ENCODE measurements around the gene TADA1. TPM values are rescaled to one million over a fixed set of nuclear protein-coding genes. Genes with fewer than 3 reads are reported as not detected.
A peak's percentile ranks its signal among the peaks of the same experiment; 100 is the strongest.

The TADA1 gene
- total RNA-seq, 2 experiments from 2014 or later, result 16.9 to 18.3 TPM

GRCh38 chr1:166910396-166910994, 34.4 kb upstream of the TADA1 start:
- DNase-seq, result peak; percentile 86
- H3K27ac Mint-ChIP-seq, result no peak overlapping the region
- H3K4me3 Mint-ChIP-seq, result no peak overlapping the region
- H3K9me3 Mint-ChIP-seq, result no peaks in the 10 kb centered on the region
- peaks cover 12% of the 10 kb centered on the region for H3K4me1 Mint-ChIP-seq (ENCODE audit: low read depth)
- intact Hi-C loops (cut with micrococcal nuclease), result loop anchor here (1.0 to 10.0 kb wide), 7 partner anchors 34 to 644 kb away; partner anchors contain the start of genes CREG1, POGK and TADA1
- POLR2A ChIA-PET, result interaction anchor here (0.6 to 1.6 kb wide), 6 partner anchors 63 to 148 kb away, joined by 3 to 8 read pairs (median 4); partner anchors contain the start of genes ILDR2 and POGK
- H3K36me3 Mint-ChIP-seq, result no peaks in the 10 kb centered on the region
- CTCF ChIA-PET, result interaction anchor here (0.5 to 17.9 kb wide), 56 partner anchors 8 to 1009 kb away, joined by 3 to 918 read pairs (median 5); partner anchors contain the start of genes CREG1, POGK, POU2F1 and TADA1
- H3K27me3 Mint-ChIP-seq, result no peaks in the 10 kb centered on the region

GRCh38 chr1:166908942-166909341, 32.9 kb upstream of the TADA1 start:
- H3K4me1 Mint-ChIP-seq (ENCODE audit: low read depth), result peaks cover 12% of the 10 kb centered on the region
- intact Hi-C loops (cut with micrococcal nuclease), result no loop called here
- ChIA-PET POLR2A (no interaction called here), CTCF (interaction anchor here (0.8 to 17.9 kb wide), 10 partner anchors 9 to 246 kb away, joined by 3 to 918 read pairs (median 12); no protein-coding TSS in a partner anchor)
- no peaks in the 10 kb centered on the region for H3K36me3 Mint-ChIP-seq
- DNase-seq, result no peak
- no peak overlapping the region for H3K27ac Mint-ChIP-seq
- no peaks in the 10 kb centered on the region for H3K9me3 Mint-ChIP-seq
- no peak overlapping the region for H3K4me3 Mint-ChIP-seq
- H3K27me3 Mint-ChIP-seq, result no peaks in the 10 kb centered on the region

GRCh38 chr1:166907763-166908162, 31.7 kb upstream of the TADA1 start:
- Mint-ChIP-seq H3K4me1 (ENCODE audit: low read depth) (peaks cover 12% of the 10 kb centered on the region), H3K27me3 (no peaks in the 10 kb centered on the region), H3K9me3 (no peaks in the 10 kb centered on the region), H3K27ac (no peak overlapping the region), H3K4me3 (no peak overlapping the region), H3K36me3 (no peaks in the 10 kb centered on the region)
- ChIA-PET CTCF (interaction anchor here (17.9 kb wide), 1 partner anchor 151 kb away, joined by 918 read pairs; no protein-coding TSS in a partner anchor), POLR2A (no interaction called here)
- intact Hi-C loops (cut with micrococcal nuclease), result no loop called here
- DNase-seq, result no peak

DNA sequence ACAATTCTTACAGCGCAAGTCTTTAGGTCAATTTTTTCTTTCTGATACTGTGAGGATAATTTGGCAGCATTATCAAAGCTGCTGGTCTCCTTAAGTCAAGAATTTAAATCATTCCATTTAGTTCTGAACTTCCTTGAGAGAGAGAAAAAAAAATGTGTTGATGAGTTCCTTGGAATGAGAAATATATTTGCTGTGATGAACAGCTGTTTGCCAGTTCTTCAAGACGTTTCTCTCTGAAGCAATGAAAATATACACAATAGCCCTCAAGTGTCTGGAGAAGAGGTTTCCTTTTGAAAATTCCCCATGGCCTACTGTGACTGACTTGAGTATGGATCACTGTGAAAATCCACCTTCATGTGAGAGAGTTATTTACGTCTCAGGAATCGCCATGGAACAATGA, 31.0 kb upstream of the TADA1 start:
- Mint-ChIP-seq H3K27ac (no peak overlapping the region), H3K9me3 (no peaks in the 10 kb centered on the region), H3K36me3 (no peaks in the 10 kb centered on the region), H3K27me3 (no peaks in the 10 kb centered on the region), H3K4me1 (ENCODE audit: low read depth) (peaks cover 12% of the 10 kb centered on the region), H3K4me3 (no peak overlapping the region)
- DNase-seq, result no peak
- POLR2A ChIA-PET, result no interaction called here
- CTCF ChIA-PET, result interaction anchor here (17.9 kb wide), 1 partner anchor 151 kb away, joined by 918 read pairs; no protein-coding TSS in a partner anchor
- intact Hi-C loops (cut with micrococcal nuclease), result no loop called here

DNA sequence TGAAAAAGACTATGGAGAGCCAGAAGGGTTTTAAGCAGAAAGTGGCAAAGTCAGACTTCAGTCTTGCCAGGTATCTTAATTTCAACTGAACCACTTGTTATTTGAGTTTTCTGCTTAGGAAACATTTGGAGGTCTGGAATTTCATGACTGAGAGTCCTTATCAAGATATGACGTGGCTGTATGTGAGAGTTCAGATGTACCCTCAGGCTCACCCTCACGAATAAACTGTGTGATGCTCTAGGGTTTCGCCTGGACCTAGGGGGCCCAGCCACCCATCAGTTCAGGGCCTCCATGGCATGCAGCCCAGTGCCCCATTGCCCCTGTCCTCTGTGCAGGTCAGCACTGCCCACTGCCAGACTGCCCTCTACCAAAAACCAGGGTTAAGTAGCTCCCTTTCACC, 30.6 kb upstream of the TADA1 start:
- no peak for DNase-seq
- H3K27me3 Mint-ChIP-seq, result no peaks in the 10 kb centered on the region
- H3K27ac Mint-ChIP-seq, result no peak overlapping the region
- no peaks in the 10 kb centered on the region for H3K9me3 Mint-ChIP-seq
- intact Hi-C loops (cut with micrococcal nuclease), result no loop called here
- H3K4me1 Mint-ChIP-seq (ENCODE audit: low read depth), result peaks cover 12% of the 10 kb centered on the region
- ChIA-PET POLR2A (interaction anchor here (1.6 kb wide), 1 partner anchor 31 kb away, joined by 8 read pairs; the partner anchor contains the start of gene TADA1), CTCF (interaction anchor here (1.0 to 17.9 kb wide), 3 partner anchors 36 to 624 kb away, joined by 3 to 918 read pairs (median 3); no protein-coding TSS in a partner anchor)
- H3K4me3 Mint-ChIP-seq, result no peak overlapping the region
- no peaks in the 10 kb centered on the region for H3K36me3 Mint-ChIP-seq

- peak; percentile 25 for DNase-seq
- Mint-ChIP-seq H3K27ac (no peak overlapping the region), H3K4me3 (no peak overlapping the region)
These were observed 29.8 kb upstream of the TADA1 start for GRCh38 chr1:166905900-166906299.

DNA sequence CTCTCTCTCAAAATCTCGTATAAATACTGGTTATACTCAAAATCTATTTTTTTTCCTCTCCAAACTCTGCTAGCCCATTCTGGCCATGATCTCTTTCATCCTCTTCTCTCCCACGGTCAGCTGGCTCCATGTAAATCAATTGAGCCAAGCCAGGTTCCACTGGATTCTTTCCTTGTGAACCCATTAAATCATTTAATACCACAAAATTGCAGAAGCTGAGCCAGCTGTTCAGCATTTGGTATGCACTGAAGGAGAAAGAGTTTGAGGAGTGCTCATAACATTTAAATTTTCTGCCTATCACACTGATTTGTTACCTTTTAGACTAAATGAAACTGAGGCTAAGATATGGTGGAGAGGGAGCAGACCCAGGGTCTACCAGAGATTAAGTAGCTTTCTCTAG, 29.1 kb upstream of the TADA1 start:
- ChIA-PET CTCF (interaction anchor here (0.8 to 17.9 kb wide), 2 partner anchors 36 to 153 kb away, joined by 3 to 918 read pairs; no protein-coding TSS in a partner anchor), POLR2A (interaction anchor here (1.6 kb wide), 1 partner anchor 29 kb away, joined by 8 read pairs; the partner anchor contains the start of gene TADA1)
- Mint-ChIP-seq H3K27me3 (no peaks in the 10 kb centered on the region), H3K4me3 (no peak overlapping the region), H3K4me1 (ENCODE audit: low read depth) (peaks cover 5% of the 10 kb centered on the region), H3K9me3 (no peaks in the 10 kb centered on the region), H3K36me3 (no peaks in the 10 kb centered on the region), H3K27ac (no peak overlapping the region)
- DNase-seq, result no peak
- intact Hi-C loops (cut with micrococcal nuclease), result no loop called here

More at GRCh38 chr1:166905900-166906299, 29.8 kb upstream of the TADA1 start:
- no peaks in the 10 kb centered on the region for H3K9me3 Mint-ChIP-seq
- intact Hi-C loops (cut with micrococcal nuclease), result no loop called here
- H3K27me3 Mint-ChIP-seq, result no peaks in the 10 kb centered on the region
- POLR2A ChIA-PET, result interaction anchor here (1.6 kb wide), 1 partner anchor 30 kb away, joined by 8 read pairs; the partner anchor contains the start of gene TADA1
- CTCF ChIA-PET, result interaction anchor here (0.8 to 17.9 kb wide), 5 partner anchors 37 to 624 kb away, joined by 3 to 918 read pairs (median 3); no protein-coding TSS in a partner anchor
- no peaks in the 10 kb centered on the region for H3K36me3 Mint-ChIP-seq
- peaks cover 9% of the 10 kb centered on the region for H3K4me1 Mint-ChIP-seq (ENCODE audit: low read depth)

DNA sequence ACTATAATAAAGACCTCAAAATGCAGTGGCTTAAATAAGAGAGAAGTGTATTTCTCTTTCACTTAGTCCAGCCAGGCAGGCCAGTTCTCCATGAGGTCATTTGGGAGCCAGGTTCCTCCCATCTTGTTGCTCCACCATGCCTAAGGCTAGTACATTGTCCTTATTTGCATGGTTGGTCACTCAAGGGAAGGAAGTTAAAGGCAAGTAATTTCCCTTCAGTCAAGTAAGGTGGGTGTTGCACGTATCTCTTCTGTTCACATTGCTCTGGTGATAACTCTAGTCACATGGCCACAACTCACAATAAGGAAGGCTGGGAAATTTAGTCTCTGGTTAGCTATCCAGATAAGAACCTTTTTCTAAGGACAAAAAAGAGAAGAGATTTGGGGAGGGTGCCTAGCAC, 27.2 kb upstream of the TADA1 start:
- CTCF ChIA-PET, result interaction anchor here (17.9 kb wide), 1 partner anchor 155 kb away, joined by 918 read pairs; no protein-coding TSS in a partner anchor
- H3K27me3 Mint-ChIP-seq, result no peaks in the 10 kb centered on the region
- H3K4me1 Mint-ChIP-seq (ENCODE audit: low read depth), result peaks cover 5% of the 10 kb centered on the region
- H3K36me3 Mint-ChIP-seq, result peaks cover 2% of the 10 kb centered on the region
- no peak overlapping the region for H3K27ac Mint-ChIP-seq
- H3K9me3 Mint-ChIP-seq, result peaks cover 3% of the 10 kb centered on the region
- intact Hi-C loops (cut with micrococcal nuclease), result no loop called here
- DNase-seq, result no peak
- H3K4me3 Mint-ChIP-seq, result no peak overlapping the region
- POLR2A ChIA-PET, result no interaction called here

DNA sequence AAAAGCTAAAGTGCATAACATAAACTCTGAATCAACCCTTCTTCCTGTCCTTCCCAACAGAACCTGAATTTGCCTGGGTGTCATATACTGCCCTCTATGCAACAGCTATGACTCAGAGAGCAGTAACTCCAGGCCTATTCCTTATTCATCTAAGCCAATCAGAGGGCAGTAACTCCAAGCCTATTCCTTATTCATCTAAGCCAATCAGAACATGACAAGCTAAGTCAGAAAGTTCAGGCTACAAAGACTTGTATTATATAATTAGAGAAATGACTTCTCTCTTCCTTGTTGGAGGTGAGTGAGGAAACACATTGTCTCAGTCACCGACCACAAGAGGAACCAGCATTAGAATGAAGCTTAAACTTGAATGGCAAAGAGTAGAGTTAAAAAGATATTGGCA, 26.2 kb upstream of the TADA1 start:
- H3K9me3 Mint-ChIP-seq, result peaks cover 12% of the 10 kb centered on the region
- intact Hi-C loops (cut with micrococcal nuclease), result no loop called here
- no peak for DNase-seq
- H3K4me3 Mint-ChIP-seq, result no peak overlapping the region
- H3K27me3 Mint-ChIP-seq, result no peaks in the 10 kb centered on the region
- peaks cover 2% of the 10 kb centered on the region for H3K36me3 Mint-ChIP-seq
- peaks cover 5% of the 10 kb centered on the region for H3K4me1 Mint-ChIP-seq (ENCODE audit: low read depth)
- H3K27ac Mint-ChIP-seq, result no peak overlapping the region
- CTCF ChIA-PET, result interaction anchor here (1.3 to 17.9 kb wide), 2 partner anchors 8 to 156 kb away, joined by 5 to 918 read pairs; no protein-coding TSS in a partner anchor
- POLR2A ChIA-PET, result no interaction called here

DNA sequence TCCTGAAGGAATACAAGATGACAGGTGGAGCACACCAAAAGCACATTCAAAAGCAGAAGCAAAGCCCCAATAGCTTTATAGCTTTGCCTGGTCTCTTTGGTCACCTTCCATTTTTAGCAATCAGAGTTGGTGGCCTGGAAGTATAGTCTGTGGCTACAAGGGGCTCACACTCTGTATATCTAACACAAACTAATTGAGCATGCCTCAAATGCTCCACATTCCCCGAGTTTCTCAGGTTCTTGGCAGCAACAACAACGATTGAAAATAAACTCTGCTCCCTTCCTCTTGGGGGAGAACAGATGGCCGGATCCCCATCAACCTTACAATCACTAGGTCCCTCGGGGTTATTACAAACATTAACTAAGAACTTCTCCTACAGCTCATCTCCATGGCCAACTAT, 24.9 kb upstream of the TADA1 start:
- Mint-ChIP-seq H3K36me3 (peaks cover 6% of the 10 kb centered on the region), H3K4me3 (no peak overlapping the region), H3K9me3 (peaks cover 16% of the 10 kb centered on the region), H3K27ac (no peak overlapping the region), H3K4me1 (ENCODE audit: low read depth) (no peaks in the 10 kb centered on the region), H3K27me3 (peaks cover 2% of the 10 kb centered on the region)
- no peak for DNase-seq
- ChIA-PET POLR2A (no interaction called here), CTCF (interaction anchor here (2.3 kb wide), 1 partner anchor 9 kb away, joined by 15 read pairs; no protein-coding TSS in a partner anchor)
- intact Hi-C loops (cut with micrococcal nuclease), result no loop called here

DNA sequence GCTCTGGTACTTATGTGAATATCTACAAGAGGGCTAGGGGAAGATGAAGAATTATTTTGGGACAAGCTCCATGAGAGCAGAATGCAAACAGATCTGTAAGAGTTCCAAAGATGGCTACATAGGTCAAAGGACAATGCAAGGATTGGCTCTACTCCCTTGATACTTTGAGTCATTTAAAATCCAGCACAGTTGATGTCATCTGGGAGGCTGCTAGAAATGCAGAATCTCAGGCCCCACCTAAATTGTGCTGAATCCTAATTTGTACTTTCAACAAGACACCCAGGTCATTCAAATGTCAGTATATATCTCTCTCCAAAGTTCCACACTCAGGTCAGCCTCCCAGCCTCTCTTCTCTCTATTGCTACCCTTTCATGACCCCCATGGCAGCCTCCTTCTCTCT, 23.7 kb upstream of the TADA1 start:
- no peak for DNase-seq
- intact Hi-C loops (cut with micrococcal nuclease), result no loop called here
- Mint-ChIP-seq H3K27me3 (peaks cover 2% of the 10 kb centered on the region), H3K4me1 (ENCODE audit: low read depth) (no peaks in the 10 kb centered on the region), H3K4me3 (no peak overlapping the region), H3K9me3 (peaks cover 16% of the 10 kb centered on the region), H3K36me3 (peaks cover 6% of the 10 kb centered on the region), H3K27ac (no peak overlapping the region)
- POLR2A ChIA-PET, result no interaction called here
- CTCF ChIA-PET, result interaction anchor here (1.2 to 2.3 kb wide), 2 partner anchors 10 to 159 kb away, joined by 4 to 15 read pairs; no protein-coding TSS in a partner anchor

DNA sequence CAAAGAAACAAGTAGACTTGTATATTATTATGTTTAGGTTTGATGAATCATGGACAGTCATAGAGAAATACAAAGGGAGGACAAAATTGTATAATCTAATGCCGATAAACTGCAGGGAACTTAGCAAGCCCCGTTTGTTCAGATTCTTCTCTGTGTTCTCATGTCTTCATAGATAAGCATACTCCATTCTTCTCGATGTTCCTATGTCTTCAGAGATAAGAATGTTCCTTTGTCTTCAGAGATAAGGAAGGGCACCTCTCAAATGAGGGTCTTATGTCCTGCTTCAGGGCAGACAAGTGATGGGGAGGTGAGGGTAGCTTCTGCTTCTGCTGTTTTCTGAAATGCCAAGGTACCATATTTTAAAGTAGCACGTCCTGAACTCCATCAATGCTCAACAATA, 19.7 kb upstream of the TADA1 start:
- H3K36me3 Mint-ChIP-seq, result peaks cover 6% of the 10 kb centered on the region
- H3K4me3 Mint-ChIP-seq, result no peak overlapping the region
- H3K27me3 Mint-ChIP-seq, result peaks cover 2% of the 10 kb centered on the region
- intact Hi-C loops (cut with micrococcal nuclease), result no loop called here
- CTCF ChIA-PET, result no interaction called here
- no peaks in the 10 kb centered on the region for H3K4me1 Mint-ChIP-seq (ENCODE audit: low read depth)
- H3K9me3 Mint-ChIP-seq, result peaks cover 16% of the 10 kb centered on the region
- no peak overlapping the region for H3K27ac Mint-ChIP-seq
- no peak for DNase-seq
- POLR2A ChIA-PET, result no interaction called here
